Measurements from ENCODE around the gene AIFM3. TPM values are rescaled to one million over a fixed set of nuclear protein-coding genes. Genes with fewer than 3 reads are reported as not detected.
A peak's percentile ranks its signal among the peaks of the same experiment; 100 is the strongest.

Gene AIFM3
- total and polyA plus RNA-seq, 2 of the 4 experiments (the other 2 are of a cell fraction), result 0.09 to 0.18 TPM

DNA sequence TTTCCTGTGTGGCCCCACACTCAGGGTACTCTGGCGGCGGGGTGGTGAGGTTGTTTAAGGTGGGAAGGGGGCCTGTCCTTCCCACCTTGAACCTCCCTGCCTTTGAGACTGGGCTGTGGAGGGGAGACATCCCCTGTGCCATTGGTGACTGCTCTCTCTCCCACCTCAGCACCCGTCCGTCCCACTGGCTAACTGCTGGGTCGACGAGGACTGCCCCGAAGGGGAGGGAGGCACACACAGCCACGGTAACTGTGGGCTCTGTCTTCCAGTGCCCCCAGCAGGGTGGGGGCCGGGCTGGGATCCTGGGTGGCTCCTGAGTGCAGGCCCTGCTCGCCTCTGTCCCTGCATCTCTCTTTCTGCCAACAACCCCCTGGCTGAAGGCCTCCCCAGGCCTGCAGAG is 55.5 kb downstream of the AIFM3 start:
- Histone ChIP-seq H3K27me3 (ENCODE audit: control insufficient read depth, insufficient read depth, low read length) (peaks cover 7% of the 10 kb centered on the region), H4K20me1 (ENCODE audit: insufficient read depth, low read length) (no peaks in the 10 kb centered on the region), H4K91ac (ENCODE audit: insufficient read depth, low read depth, low read length) (no peak overlapping the region), H3K9me3 (ENCODE audit: control insufficient read depth, insufficient read depth, low read length) (no peaks in the 10 kb centered on the region), H4K8ac (ENCODE audit: low read depth in 2 of 2, low read length in 2 of 2) (no peak overlapping the region), H3K4ac (ENCODE audit: low read depth, low read length) (no peak overlapping the region), H4K5ac (ENCODE audit: low read depth, low read length) (no peak overlapping the region), H3K4me3 (ENCODE audit: insufficient read depth, low read depth, low read length) (no peak overlapping the region), H3K18ac (ENCODE audit: low read depth, low read length) (no peak overlapping the region), H3K27ac (ENCODE audit: insufficient read depth, low read length) (no peak overlapping the region), H3K79me1 (ENCODE audit: low read depth in 1 of 2, low read length in 2 of 2) (no peaks in the 10 kb centered on the region), H3K56ac (ENCODE audit: extremely low read depth, insufficient read depth, low read length) (no peak overlapping the region), H2AFZ (replicated peaks; ENCODE audit: low read length, poor library complexity) (peak overlapping the region; percentile 43), H3K14ac (replicated peaks; ENCODE audit: low read depth, low read length) (no peak overlapping the region), H2BK120ac (ENCODE audit: low read depth, low read length) (no peak overlapping the region), H2BK5ac (ENCODE audit: low read depth, low read length, poor library complexity, severe bottlenecking) (no peak overlapping the region), H2BK15ac (ENCODE audit: low read depth, low read length) (no peak overlapping the region), H3K4me2 (ENCODE audit: low read depth, low read length) (no peak overlapping the region), H2AK5ac (ENCODE audit: low read depth, low read length) (no peak overlapping the region), H3K23ac (ENCODE audit: low read depth, low read length) (no peak overlapping the region), H3K4me1 (ENCODE audit: control insufficient read depth, insufficient read depth, low read length) (peaks cover under 1% of the 10 kb centered on the region; the same call in 1 of the 2 replicates), H3K9ac (ENCODE audit: low read depth, low read length) (no peak overlapping the region), H3K36me3 (ENCODE audit: control insufficient read depth, insufficient read depth, low read length) (no peaks in the 10 kb centered on the region), H2AK9ac (replicated peaks; ENCODE audit: low read depth, low read length, poor library complexity) (no peak overlapping the region), H2BK20ac (ENCODE audit: low read depth, low read length) (no peak overlapping the region), H3K9me1 (ENCODE audit: insufficient read depth, low read length) (no peaks in the 10 kb centered on the region)
- ChIA-PET POLR2A (ENCODE audit: unreplicated experiment) (no interaction called here), CTCF (no interaction called here)
- intact Hi-C loops (cut with micrococcal nuclease), result no loop called here
- in situ Hi-C loops (cut with MboI; ENCODE audit: low sequenced_read_pairs), result no loop called here
- BruUV-seq (replicated peaks), result no TSS peak
- dilution Hi-C loops (cut with HindIII; ENCODE audit: low sequenced_read_pairs, unreplicated experiment), result no loop called here
- 60% methylated on average over 1 of the region's 10 CpGs; no CpG with 5 or more reads in 1 of the 2 experiments for WGBS, 2 experiments (ENCODE audit: extremely low coverage in 2 of 2, insufficient read length in 1 of 2)
- TF ChIP-seq MXI1 (IDR thresholded peaks at IDR 0.05; ENCODE audit: borderline replicate concordance, low read depth, low read length) (no peak), MAFK (IDR thresholded peaks at IDR 0.05; ENCODE audit: low read depth, low read length) (no peak), POLR2A (IDR thresholded peaks at IDR 0.05; ENCODE audit: low read depth, low read length) (no peak), RAD21 (IDR thresholded peaks at IDR 0.05; ENCODE audit: low read length) (no peak), NFE2L2 (IDR thresholded peaks at IDR 0.05; ENCODE audit: low read depth, low read length) (no peak), CHD1 (IDR thresholded peaks at IDR 0.05; ENCODE audit: low read depth, low read length) (no peak), RCOR1 (IDR thresholded peaks at IDR 0.05; ENCODE audit: insufficient replicate concordance, low read length) (no peak), SMC3 (IDR thresholded peaks at IDR 0.05; ENCODE audit: low read depth, low read length) (no peak)
- TF ChIP-seq, protein P1, sequence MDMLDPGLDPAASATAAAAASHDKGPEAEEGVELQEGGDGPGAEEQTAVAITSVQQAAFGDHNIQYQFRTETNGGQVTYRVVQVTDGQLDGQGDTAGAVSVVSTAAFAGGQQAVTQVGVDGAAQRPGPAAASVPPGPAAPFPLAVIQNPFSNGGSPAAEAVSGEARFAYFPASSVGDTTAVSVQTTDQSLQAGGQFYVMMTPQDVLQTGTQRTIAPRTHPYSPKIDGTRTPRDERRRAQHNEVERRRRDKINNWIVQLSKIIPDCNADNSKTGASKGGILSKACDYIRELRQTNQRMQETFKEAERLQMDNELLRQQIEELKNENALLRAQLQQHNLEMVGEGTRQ (IDR thresholded peaks at IDR 0.05; ENCODE audit: low read depth, low read length), result no peak
- DNase-seq (no peak), ATAC-seq (ENCODE audit: low read depth) (no peak)

Data from IMR-90 (cell line).